HEK293 (cell line): ENCODE measurements around the gene PLCG2.

ENCODE experiments used
- CTCF ChIA-PET: fragments of 350-600 bp; formaldehyde crosslinking; extraction: SDS; loops from one replicate; lab custom pipeline; 2021; ENCODE audit warnings: antibody characterized with exemption; lab: Yijun Ruan, JAX
- POLR2A ChIA-PET: fragments of 300-600 bp; formaldehyde crosslinking; extraction: SDS; loops from one replicate; lab custom pipeline; 2020; ENCODE audit warnings: antibody characterized with exemption, inconsistent platforms; lab: Yijun Ruan, JAX
- H3K27ac ChIP-seq: fragments of 200-500 bp; sonication (Bioruptor generic); 2 replicates; pipeline ENCODE4 v1.5.1; 2014; ENCODE audit warnings: low read depth, low read length, control low read depth, inconsistent platforms; ENCODE audit errors: extremely low read depth
- H3K36me3 ChIP-seq, 2 experiments: fragments of 200-500 bp in 1 of 2; sonication (Bioruptor generic) in 1 of 2; 1 replicate in 1 of 2; 2 replicates in 1 of 2; pipeline ENCODE4 v1.5.1; 2014 to 2017; ENCODE audit warnings: inconsistent platforms in 2 of 2, low read length in 2 of 2; ENCODE audit not compliant: control insufficient read depth in 2 of 2, insufficient read depth in 1 of 2
- H3K4me1 ChIP-seq: fragments of 200-500 bp; sonication (Bioruptor generic); 2 replicates; pipeline ENCODE4 v1.5.1; 2014; ENCODE audit warnings: mild to moderate bottlenecking, low read length, inconsistent platforms; ENCODE audit not compliant: control insufficient read depth, insufficient read depth
- H3K4me3 ChIP-seq: 2 replicates; pipeline ENCODE4 v1.5.1; 2011; ENCODE audit warnings: low read depth, mild to moderate bottlenecking, control low read depth, low read length, moderate library complexity
- H3K9me3 ChIP-seq: fragments of 200-500 bp; sonication (Bioruptor generic); 2 replicates; pipeline ENCODE4 v1.5.1; 2014; ENCODE audit warnings: low read depth, low read length, inconsistent platforms; ENCODE audit not compliant: control insufficient read depth, insufficient read depth
- KLF7 ChIP-seq: fragments of 450-650 bp; formaldehyde crosslinking; IDR thresholded peaks from 2 replicates; pipeline ENCODE4 v1.5.1; 2016; ENCODE audit warnings: missing biosample characterization, missing genetic modification characterization, borderline replicate concordance
- OVOL3 ChIP-seq: fragments of 450-650 bp; formaldehyde crosslinking; IDR thresholded peaks from 2 replicates; pipeline ENCODE4 v1.5.1; 2016; ENCODE audit warnings: missing biosample characterization, missing genetic modification characterization
- SETDB1 ChIP-seq: IDR thresholded peaks from one replicate; pipeline ENCODE4 v1.6.1; 2017; ENCODE audit warnings: mild to moderate bottlenecking, low read length, moderate library complexity, mixed read lengths; ENCODE audit not compliant: insufficient read length
- ZFP3 ChIP-seq: fragments of 450-650 bp; formaldehyde crosslinking; IDR thresholded peaks from 2 replicates; pipeline ENCODE4 v1.5.1; 2016; ENCODE audit warnings: low read depth, missing biosample characterization, missing genetic modification characterization
- ZFP69B ChIP-seq: fragments of 450-650 bp; formaldehyde crosslinking; IDR thresholded peaks from 2 replicates; pipeline ENCODE4 v1.5.1; 2016; ENCODE audit warnings: missing biosample characterization, missing genetic modification characterization
- ZIC2 ChIP-seq: fragments of 450-650 bp; formaldehyde crosslinking; IDR thresholded peaks from 2 replicates; pipeline ENCODE4 v1.5.1; 2016; ENCODE audit warnings: missing biosample characterization, missing genetic modification characterization
- ZNF19 ChIP-seq: fragments of 450-650 bp; formaldehyde crosslinking; IDR thresholded peaks from 2 replicates; pipeline ENCODE4; 2016; ENCODE audit warnings: missing biosample characterization, missing genetic modification characterization, low read depth
- ZNF239 ChIP-seq: fragments of 450-650 bp; formaldehyde crosslinking; IDR thresholded peaks from 2 replicates; pipeline ENCODE4 v1.5.1; 2016; ENCODE audit warnings: missing biosample characterization, missing genetic modification characterization
- ZNF366 ChIP-seq: fragments of 450-650 bp; formaldehyde crosslinking; conservative IDR thresholded peaks from 2 replicates; pipeline ENCODE4 v1.5.1; 2016; ENCODE audit warnings: missing biosample characterization, missing genetic modification characterization
- ZNF521 ChIP-seq: fragments of 450-650 bp; formaldehyde crosslinking; IDR thresholded peaks from 2 replicates; pipeline ENCODE4 v1.5.1; 2017; ENCODE audit warnings: missing biosample characterization, mild to moderate bottlenecking, missing genetic modification characterization
- ZNF548 ChIP-seq: fragments of 450-650 bp; formaldehyde crosslinking; IDR thresholded peaks from 2 replicates; pipeline ENCODE4 v1.5.1; 2016; ENCODE audit warnings: missing biosample characterization, missing genetic modification characterization
- ZNF768 ChIP-seq: fragments of 450-650 bp; formaldehyde crosslinking; IDR thresholded peaks from 2 replicates; pipeline ENCODE4 v1.5.1; 2018; ENCODE audit warnings: missing biosample characterization, mild to moderate bottlenecking, missing genetic modification characterization
- ZXDB ChIP-seq: fragments of 450-650 bp; formaldehyde crosslinking; IDR thresholded peaks from 2 replicates; pipeline ENCODE4 v1.5.1; 2016; ENCODE audit warnings: missing biosample characterization, missing genetic modification characterization
- TF ChIP-seq, protein P1 (sequence below): fragments of 450-650 bp; formaldehyde crosslinking; IDR thresholded peaks from 2 replicates; pipeline ENCODE4 v1.5.1; 2016; ENCODE audit warnings: missing biosample characterization, missing genetic modification characterization
- TF ChIP-seq, protein P2 (sequence below): fragments of 450-650 bp; formaldehyde crosslinking; IDR thresholded peaks from 2 replicates; pipeline ENCODE4; 2016; ENCODE audit warnings: missing biosample characterization, missing genetic modification characterization
- TF ChIP-seq, protein P3 (sequence below): fragments of 450-650 bp; formaldehyde crosslinking; IDR thresholded peaks from 2 replicates; pipeline ENCODE4 v1.5.1; 2016; ENCODE audit warnings: missing biosample characterization, missing genetic modification characterization
- TF ChIP-seq, protein P4 (sequence below): fragments of 450-650 bp; formaldehyde crosslinking; IDR thresholded peaks from 2 replicates; pipeline ENCODE4 v1.5.1; 2016; ENCODE audit warnings: missing biosample characterization, missing genetic modification characterization
- TF ChIP-seq, protein P5 (sequence below): fragments of 450-650 bp; formaldehyde crosslinking; IDR thresholded peaks from 2 replicates; pipeline ENCODE4 v1.5.1; 2016; ENCODE audit warnings: missing biosample characterization, missing genetic modification characterization, borderline replicate concordance

The PLCG2 gene

DNA sequence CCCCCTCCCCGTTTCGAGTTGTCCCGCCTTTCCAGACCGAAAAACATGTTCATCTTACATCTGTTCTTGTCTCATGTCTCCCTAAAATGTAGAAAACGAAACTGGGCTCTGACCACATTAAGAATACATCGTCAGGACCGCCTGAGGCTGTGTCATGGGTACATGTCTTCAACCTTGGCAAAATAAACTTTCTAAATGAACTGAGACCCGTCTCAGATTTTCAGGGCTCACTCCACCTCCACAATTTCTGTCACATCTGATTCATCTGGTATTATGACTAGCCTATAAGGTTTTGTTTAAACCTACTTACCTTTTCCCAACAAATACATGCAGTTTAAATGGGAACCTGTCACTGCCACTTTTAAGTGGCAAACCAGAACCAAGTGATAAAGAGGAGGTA is 231.6 kb downstream of the PLCG2 start:
- ChIA-PET POLR2A (no interaction called here), CTCF (interaction anchor here (1.8 kb wide), 1 partner anchor 13 kb away, joined by 6 read pairs; no protein-coding TSS in a partner anchor)
- Histone ChIP-seq H3K36me3 (no peaks in the 10 kb centered on the region), H3K27ac (no peak overlapping the region), H3K9me3 (no peaks in the 10 kb centered on the region), H3K4me1 (no peaks in the 10 kb centered on the region), H3K4me3 (peak overlapping the region; percentile 45)
- TF ChIP-seq, protein P1, sequence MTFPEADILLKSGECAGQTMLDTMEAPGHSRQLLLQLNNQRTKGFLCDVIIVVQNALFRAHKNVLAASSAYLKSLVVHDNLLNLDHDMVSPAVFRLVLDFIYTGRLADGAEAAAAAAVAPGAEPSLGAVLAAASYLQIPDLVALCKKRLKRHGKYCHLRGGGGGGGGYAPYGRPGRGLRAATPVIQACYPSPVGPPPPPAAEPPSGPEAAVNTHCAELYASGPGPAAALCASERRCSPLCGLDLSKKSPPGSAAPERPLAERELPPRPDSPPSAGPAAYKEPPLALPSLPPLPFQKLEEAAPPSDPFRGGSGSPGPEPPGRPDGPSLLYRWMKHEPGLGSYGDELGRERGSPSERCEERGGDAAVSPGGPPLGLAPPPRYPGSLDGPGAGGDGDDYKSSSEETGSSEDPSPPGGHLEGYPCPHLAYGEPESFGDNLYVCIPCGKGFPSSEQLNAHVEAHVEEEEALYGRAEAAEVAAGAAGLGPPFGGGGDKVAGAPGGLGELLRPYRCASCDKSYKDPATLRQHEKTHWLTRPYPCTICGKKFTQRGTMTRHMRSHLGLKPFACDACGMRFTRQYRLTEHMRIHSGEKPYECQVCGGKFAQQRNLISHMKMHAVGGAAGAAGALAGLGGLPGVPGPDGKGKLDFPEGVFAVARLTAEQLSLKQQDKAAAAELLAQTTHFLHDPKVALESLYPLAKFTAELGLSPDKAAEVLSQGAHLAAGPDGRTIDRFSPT (tag by site-specific recombination): no peak
- no peak for TF ChIP-seq OVOL3 (tag by site-specific recombination)
- TF ChIP-seq, protein P2, sequence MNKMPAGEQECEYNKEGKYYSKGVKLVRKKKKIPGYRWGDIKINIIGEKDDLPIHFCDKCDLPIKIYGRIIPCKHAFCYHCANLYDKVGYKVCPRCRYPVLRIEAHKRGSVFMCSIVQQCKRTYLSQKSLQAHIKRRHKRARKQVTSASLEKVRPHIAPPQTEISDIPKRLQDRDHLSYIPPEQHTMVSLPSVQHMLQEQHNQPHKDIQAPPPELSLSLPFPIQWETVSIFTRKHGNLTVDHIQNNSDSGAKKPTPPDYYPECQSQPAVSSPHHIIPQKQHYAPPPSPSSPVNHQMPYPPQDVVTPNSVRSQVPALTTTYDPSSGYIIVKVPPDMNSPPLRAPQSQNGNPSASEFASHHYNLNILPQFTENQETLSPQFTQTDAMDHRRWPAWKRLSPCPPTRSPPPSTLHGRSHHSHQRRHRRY (tag by site-specific recombination): no peak
- no peak for TF ChIP-seq ZNF768 (tag by site-specific recombination)
- TF ChIP-seq ZNF19 (tag by site-specific recombination): no peak
- TF ChIP-seq ZXDB: no peak
- no peak for TF ChIP-seq ZNF366
- TF ChIP-seq ZFP69B (tag by site-specific recombination): no peak
- TF ChIP-seq SETDB1: no peak
- TF ChIP-seq, protein P3, sequence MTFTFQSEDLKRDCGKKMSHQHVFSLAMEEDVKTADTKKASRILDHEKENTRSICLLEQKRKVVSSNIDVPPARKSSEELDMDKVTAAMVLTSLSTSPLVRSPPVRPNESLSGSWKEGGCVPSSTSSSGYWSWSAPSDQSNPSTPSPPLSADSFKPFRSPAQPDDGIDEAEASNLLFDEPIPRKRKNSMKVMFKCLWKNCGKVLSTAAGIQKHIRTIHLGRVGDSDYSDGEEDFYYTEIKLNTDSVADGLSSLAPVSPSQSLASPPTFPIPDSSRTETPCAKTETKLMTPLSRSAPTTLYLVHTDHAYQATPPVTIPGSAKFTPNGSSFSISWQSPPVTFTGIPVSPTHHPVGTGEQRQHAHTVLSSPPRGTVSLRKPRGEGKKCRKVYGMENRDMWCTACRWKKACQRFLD (tag by site-specific recombination): no peak
- no peak for TF ChIP-seq ZIC2
- no peak for TF ChIP-seq ZFP3 (tag by site-specific recombination)
- no peak for TF ChIP-seq ZNF239
- no peak for TF ChIP-seq ZNF521 (tag by site-specific recombination)
- TF ChIP-seq, protein P4, sequence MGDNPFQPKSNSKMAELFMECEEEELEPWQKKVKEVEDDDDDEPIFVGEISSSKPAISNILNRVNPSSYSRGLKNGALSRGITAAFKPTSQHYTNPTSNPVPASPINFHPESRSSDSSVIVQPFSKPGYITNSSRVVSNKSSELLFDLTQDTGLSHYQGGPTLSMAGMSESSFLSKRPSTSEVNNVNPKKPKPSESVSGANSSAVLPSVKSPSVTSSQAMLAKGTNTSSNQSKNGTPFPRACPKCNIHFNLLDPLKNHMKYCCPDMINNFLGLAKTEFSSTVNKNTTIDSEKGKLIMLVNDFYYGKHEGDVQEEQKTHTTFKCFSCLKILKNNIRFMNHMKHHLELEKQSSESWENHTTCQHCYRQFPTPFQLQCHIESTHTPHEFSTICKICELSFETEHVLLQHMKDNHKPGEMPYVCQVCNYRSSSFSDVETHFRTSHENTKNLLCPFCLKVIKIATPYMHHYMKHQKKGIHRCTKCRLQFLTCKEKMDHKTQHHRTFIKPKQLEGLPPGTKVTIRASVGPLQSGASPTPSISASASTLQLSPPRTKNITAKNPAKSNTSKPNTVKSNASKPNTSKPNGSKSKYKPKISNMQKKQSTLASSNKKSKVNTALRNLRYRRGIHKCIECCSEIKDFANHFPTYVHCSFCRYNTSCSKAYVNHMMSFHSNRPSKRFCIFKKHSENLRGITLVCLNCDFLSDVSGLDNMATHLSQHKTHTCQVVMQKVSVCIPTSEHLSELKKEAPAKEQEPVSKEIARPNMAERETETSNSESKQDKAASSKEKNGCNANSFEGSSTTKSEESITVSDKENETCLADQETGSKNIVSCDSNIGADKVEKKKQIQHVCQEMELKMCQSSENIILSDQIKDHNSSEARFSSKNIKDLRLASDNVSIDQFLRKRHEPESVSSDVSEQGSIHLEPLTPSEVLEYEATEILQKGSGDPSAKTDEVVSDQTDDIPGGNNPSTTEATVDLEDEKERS (tag by site-specific recombination): no peak

DNA sequence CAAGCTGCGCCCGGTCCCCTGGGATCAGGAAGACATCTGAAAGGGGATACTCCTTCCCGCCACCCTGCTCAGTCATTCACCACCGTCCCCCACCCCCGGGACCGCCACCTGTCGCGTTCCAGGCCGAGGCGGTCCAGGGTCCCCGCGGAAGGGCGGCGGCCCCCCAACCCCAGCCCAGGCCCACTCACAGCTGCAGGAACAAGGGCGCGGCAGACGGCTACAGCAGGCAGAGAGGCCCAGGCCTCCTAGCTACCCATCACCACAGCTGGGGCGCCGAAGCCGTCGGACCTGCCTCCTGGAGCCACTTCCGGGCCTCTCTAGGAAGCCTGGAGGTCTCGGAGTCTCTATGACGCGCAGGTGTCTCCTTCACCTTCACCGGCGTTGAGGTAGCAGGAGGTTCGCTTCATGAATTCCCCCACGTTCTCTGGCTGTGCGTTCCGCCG is 232.1 kb downstream of the PLCG2 start, which contains the start of gene SDR42E1:
Gene SDR42E1, minus strand, starts transcription at position 272 of the 443 bp plus-strand sequence. CDS start 10,612 bp downstream, outside the sequence.
- no peak for TF ChIP-seq ZXDB
- TF ChIP-seq KLF7 (tag by site-specific recombination): no peak
- TF ChIP-seq ZNF548 (tag by site-specific recombination): no peak
- TF ChIP-seq, protein P5, sequence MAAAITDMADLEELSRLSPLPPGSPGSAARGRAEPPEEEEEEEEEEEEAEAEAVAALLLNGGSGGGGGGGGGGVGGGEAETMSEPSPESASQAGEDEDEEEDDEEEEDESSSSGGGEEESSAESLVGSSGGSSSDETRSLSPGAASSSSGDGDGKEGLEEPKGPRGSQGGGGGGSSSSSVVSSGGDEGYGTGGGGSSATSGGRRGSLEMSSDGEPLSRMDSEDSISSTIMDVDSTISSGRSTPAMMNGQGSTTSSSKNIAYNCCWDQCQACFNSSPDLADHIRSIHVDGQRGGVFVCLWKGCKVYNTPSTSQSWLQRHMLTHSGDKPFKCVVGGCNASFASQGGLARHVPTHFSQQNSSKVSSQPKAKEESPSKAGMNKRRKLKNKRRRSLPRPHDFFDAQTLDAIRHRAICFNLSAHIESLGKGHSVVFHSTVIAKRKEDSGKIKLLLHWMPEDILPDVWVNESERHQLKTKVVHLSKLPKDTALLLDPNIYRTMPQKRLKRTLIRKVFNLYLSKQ (tag by site-specific recombination): no peak
- H3K4me3 ChIP-seq: peak within 1 kb of the TSS; percentile 45
- ChIA-PET CTCF (interaction anchor here (1.8 kb wide), 1 partner anchor 14 kb away, joined by 6 read pairs; no protein-coding TSS in a partner anchor), POLR2A (interaction anchor here (0.7 kb wide), 1 partner anchor 26 kb away, joined by 3 read pairs; no protein-coding TSS in a partner anchor)
- no peaks in the 10 kb centered on the region for H3K9me3 ChIP-seq
- no peaks in the 10 kb centered on the region for H3K36me3 ChIP-seq
- no peaks in the 10 kb centered on the region for H3K4me1 ChIP-seq
- no peak within 1 kb of the TSS for H3K27ac ChIP-seq
